ENCODE results near the gene HS6ST3.

- TF ChIP-seq CTCF (IDR thresholded peaks at IDR 0.05) (no peak), ELF4 (CRISPR knock-in tag; IDR thresholded peaks at IDR 0.05; ENCODE audit: low read depth) (no peak), ZBTB43 (CRISPR knock-in tag; IDR thresholded peaks at IDR 0.05) (no peak), USF1 (CRISPR knock-in tag; IDR thresholded peaks at IDR 0.05) (no peak), TEAD1 (CRISPR knock-in tag; IDR thresholded peaks at IDR 0.05) (no peak), ZSCAN18 (CRISPR knock-in tag; IDR thresholded peaks at IDR 0.05) (no peak), FOXP4 (CRISPR knock-in tag; IDR thresholded peaks at IDR 0.05) (no peak), ZNF396 (CRISPR knock-in tag; IDR thresholded peaks at IDR 0.05; ENCODE audit: borderline replicate concordance) (no peak), ATF3 (CRISPR knock-in tag; conservative IDR thresholded peaks at IDR 0.05) (no peak), JUN (CRISPR knock-in tag; IDR thresholded peaks at IDR 0.05) (no peak)
These were observed 207.5 kb downstream of the HS6ST3 start for GRCh38 chr13:96297360-96297759.

Measured in WTC11 (cell line).